Activated T-cell treated with anti-CD3 and anti-CD28 coated beads, Interleukin-2, amount 50 U/mL, for 4 hours (primary cell): ENCODE data around the gene FGF14. TPM values are rescaled to one million over a fixed set of nuclear protein-coding genes. Genes with fewer than 3 reads are reported as not detected.

Experiments
- ATAC-seq, 2 donors: fragments of 200-7000 bp; cut with Tn5 transposase; one replicate each; pipeline ENCODE4 v1.10.0; 2021
- DNase-seq: peaks from one replicate; pipeline ENCODE4 v3.0.0-alpha.2; 2020
- H3K27me3 Mint-ChIP-seq: one replicate; pipeline ENCODE4 v1.8.0; 2021; ENCODE audit warnings: low read depth, mixed read lengths
- H3K36me3 Mint-ChIP-seq: one replicate; pipeline ENCODE4 v1.8.0; 2022; ENCODE audit warnings: mixed read lengths; ENCODE audit not compliant: insufficient read depth
- H3K4me1 Mint-ChIP-seq: one replicate; pipeline ENCODE4 v1.8.0; 2021; ENCODE audit warnings: low read depth, mixed read lengths
- H3K4me3 Mint-ChIP-seq: one replicate; pipeline ENCODE4 v1.8.0; 2021; ENCODE audit warnings: mild to moderate bottlenecking, moderate library complexity, mixed read lengths
- H3K9me3 Mint-ChIP-seq: one replicate; pipeline ENCODE4 v1.8.0; 2021; ENCODE audit warnings: mixed read lengths
- total RNA-seq, 3 donors: library from RNA; stranded (reverse); gene quantifications; one replicate each; pipeline ENCODE4 v1.2.1, GENCODE V29; 2021

FGF14 gene
- total RNA-seq, 3 donors from 2014 or later = not detected

DNA sequence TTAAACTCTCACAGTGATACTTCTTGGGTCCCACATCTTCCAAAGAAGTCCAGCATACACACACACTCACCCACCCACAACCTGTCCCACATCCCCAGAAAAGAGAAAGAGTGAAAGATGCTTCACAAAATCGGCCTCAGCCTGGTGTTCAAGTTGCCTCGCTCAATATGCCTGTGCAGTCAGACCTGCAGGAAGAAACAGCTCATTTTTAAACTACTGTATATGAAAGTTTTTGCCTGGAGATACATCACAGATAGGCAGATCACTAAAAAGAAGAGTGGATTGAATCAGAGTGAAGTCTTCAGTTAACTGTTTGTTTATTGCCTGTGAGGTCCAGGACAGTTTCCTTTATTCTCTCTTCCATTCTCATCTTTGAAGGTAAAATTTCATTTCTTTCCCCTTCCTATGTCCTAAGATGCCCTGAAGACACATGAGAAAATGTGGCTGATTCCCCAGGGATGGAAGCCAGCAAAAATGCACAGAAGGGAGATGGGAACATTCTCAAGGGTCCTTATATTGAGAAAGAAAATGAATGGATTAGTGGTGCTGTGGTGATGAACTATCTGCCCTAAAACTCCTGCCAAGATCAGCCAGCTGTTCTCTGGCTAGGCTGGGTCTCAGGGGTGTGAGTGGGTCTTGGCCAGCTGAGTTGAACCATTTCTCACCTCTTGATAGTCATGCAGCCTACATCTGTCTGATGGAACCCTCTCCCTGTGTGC lies 690.4 kb downstream of the FGF14 start:
- Mint-ChIP-seq H3K4me3 (no peak overlapping the region), H3K36me3 (no peaks in the 10 kb centered on the region), H3K4me1 (peaks cover 7% of the 10 kb centered on the region), H3K27me3 (peaks cover 3% of the 10 kb centered on the region), H3K9me3 (no peaks in the 10 kb centered on the region)
- DNase-seq (no peak), ATAC-seq (no peak)

DNA sequence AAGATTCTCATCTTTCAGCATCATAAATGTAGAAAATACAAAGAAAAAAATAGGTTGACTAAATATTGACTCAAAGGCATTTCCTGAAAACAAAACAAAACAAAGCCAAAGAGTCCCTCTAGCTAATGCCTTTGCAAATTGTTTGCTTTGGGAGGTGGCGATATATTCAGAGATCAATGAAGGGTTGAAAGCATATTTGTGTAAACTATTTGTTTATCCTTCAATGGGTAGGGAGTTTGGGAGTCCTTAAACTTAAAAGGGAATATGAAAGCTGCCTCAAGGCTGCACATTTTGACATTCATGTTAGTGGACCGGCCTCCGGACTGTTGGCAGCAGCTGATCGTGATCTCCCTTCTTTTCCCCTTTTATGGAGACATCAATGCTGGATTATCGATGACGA lies 691.9 kb downstream of the FGF14 start:
- Mint-ChIP-seq H3K9me3 (no peaks in the 10 kb centered on the region), H3K4me3 (no peak overlapping the region), H3K36me3 (no peaks in the 10 kb centered on the region), H3K27me3 (no peaks in the 10 kb centered on the region), H3K4me1 (peaks cover 7% of the 10 kb centered on the region)
- ATAC-seq (no peak), DNase-seq (no peak)

DNA sequence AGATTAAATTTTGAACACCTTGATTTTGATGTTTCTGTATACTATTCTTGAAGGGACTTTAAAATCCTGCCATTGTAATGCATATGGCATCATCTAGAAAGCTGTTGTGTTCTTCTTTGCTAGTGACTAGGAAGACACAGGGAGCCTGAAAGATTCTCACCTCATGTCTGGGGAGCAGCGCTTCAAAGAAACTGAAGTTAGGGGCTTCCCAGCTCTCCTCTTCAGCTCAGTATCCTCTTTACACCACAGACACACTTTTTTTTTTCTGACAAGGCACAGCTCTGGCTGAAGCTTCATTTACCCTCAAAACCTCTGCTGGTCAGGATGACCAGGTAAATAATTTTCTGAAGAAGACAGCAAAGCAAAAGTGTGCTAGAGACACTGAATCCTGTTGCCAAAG lies 693.7 kb downstream of the FGF14 start:
- Mint-ChIP-seq H3K36me3 (no peaks in the 10 kb centered on the region), H3K4me3 (no peak overlapping the region)

DNA sequence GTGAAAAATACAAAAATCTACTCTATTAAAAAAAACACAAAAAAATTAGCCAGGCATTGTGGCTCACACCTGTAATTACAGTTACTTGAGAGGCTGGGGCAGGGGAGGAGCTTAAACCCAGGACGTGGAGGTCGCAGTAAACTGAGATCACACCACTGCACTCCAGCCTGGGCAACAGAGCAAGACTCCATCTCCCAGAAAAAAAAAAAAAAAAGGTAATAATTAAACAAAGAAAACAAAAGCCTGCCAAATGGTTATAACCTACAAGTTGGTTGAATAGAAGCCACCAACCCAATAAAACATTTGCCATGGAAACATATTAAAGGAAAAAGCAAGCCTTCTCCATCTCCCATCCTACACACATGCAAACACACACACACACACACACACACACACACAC lies 694.2 kb downstream of the FGF14 start:
- DNase-seq (no peak), ATAC-seq (no peak)
- Mint-ChIP-seq H3K27me3 (peaks cover 2% of the 10 kb centered on the region), H3K36me3 (no peaks in the 10 kb centered on the region), H3K4me3 (no peak overlapping the region), H3K4me1 (peaks cover 7% of the 10 kb centered on the region), H3K9me3 (no peaks in the 10 kb centered on the region)

More for the DNA sequence above, 693.7 kb downstream of the FGF14 start:
- ATAC-seq (no peak), DNase-seq (no peak)
- Mint-ChIP-seq H3K27me3 (peaks cover 2% of the 10 kb centered on the region), H3K4me1 (peaks cover 7% of the 10 kb centered on the region), H3K9me3 (no peaks in the 10 kb centered on the region)

DNA sequence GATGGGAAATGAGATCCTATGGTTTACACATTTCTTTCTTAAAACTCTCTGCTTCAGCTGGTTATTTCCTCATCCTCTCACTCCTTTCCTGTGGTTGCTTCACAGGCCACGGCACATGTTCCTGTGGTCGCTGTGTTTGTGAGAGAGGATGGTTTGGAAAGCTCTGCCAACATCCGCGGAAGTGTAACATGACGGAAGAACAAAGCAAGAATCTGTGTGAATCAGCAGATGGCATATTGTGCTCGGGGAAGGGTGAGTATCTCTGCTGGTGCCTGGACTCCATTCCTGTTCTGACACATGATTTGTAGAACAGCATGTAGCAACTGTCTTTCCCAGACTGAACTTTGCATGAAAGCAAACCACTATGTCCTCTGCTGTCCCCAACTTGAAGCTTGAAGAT lies 695.2 kb downstream of the FGF14 start:
- Mint-ChIP-seq H3K4me3 (no peak overlapping the region), H3K36me3 (no peaks in the 10 kb centered on the region), H3K27me3 (peaks cover 2% of the 10 kb centered on the region), H3K9me3 (no peaks in the 10 kb centered on the region), H3K4me1 (peaks cover 7% of the 10 kb centered on the region)
- DNase-seq = no peak
- ATAC-seq = peak in 1 of 2 donors; percentile 43

DNA sequence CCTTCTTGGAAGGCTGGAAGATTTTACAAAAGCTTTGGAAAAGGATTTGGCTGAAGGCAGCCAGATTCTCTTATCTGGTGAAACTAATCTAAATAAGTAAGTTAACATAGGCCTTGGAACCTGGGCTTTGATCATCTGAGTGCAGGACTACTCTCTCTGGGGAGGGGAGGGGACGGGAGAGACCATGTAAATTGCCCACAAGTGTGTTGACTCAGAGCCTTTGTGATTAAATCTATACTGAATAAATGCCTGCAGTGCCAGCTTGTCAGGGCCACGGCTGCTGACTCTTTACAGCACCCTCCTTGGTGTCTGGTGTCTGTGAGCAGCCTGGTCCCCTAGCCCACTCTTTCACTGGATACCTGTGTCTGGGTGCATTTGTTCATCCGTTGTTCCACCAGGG lies 698.0 kb downstream of the FGF14 start:
- peaks cover 7% of the 10 kb centered on the region for H3K4me1 Mint-ChIP-seq
- ATAC-seq = no peak
- no peak overlapping the region for H3K4me3 Mint-ChIP-seq
- H3K36me3 Mint-ChIP-seq = no peaks in the 10 kb centered on the region
- peaks cover 8% of the 10 kb centered on the region for H3K27me3 Mint-ChIP-seq
- H3K9me3 Mint-ChIP-seq = no peaks in the 10 kb centered on the region
- no peak for DNase-seq

DNA sequence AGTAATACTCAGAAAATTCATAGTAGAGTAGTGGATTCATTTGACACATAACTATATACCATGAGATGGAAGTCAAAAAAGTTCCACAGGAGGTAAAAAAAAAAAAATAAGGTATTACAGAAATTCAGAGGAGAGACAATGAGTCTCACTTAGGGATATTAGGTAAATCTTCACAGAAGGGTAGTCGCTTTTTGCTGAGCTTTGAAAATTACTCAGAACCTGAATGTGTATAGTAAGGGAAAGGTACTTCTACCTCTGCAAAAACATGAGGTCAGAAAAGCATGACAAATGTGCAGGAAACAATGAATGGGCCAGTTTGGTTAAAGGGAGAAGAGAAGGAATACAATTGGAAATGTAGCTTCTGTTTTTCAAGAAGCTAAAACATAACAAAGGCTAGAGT lies 698.8 kb downstream of the FGF14 start:
- no peak for ATAC-seq
- no peaks in the 10 kb centered on the region for H3K36me3 Mint-ChIP-seq
- H3K9me3 Mint-ChIP-seq = no peaks in the 10 kb centered on the region
- H3K4me3 Mint-ChIP-seq = no peak overlapping the region
- H3K4me1 Mint-ChIP-seq = peaks cover 7% of the 10 kb centered on the region
- peaks cover 8% of the 10 kb centered on the region for H3K27me3 Mint-ChIP-seq
- no peak for DNase-seq

DNA sequence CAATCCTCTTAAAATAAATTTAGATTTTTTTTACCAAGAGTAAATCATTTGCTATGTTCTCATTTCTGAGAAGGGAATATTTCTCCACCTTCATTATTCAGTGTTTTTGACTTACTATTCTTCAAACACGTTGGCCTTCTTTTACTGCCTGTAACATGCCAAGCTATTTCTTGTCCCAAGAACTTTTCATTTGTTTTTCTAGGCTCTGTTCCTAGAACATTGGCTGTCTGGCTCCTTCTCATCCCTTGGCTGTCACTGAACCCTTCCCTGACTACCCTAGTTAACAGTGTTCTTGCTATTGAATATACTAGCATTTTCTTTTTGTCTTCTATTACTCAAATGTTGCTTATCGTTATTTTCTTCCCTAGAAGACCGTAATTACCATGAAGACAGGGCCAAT lies 701.2 kb downstream of the FGF14 start:
- Mint-ChIP-seq H3K27me3 (peaks cover 8% of the 10 kb centered on the region), H3K4me3 (no peak overlapping the region), H3K36me3 (no peaks in the 10 kb centered on the region), H3K9me3 (no peaks in the 10 kb centered on the region), H3K4me1 (no peaks in the 10 kb centered on the region)
- ATAC-seq (no peak), DNase-seq (no peak)

DNA sequence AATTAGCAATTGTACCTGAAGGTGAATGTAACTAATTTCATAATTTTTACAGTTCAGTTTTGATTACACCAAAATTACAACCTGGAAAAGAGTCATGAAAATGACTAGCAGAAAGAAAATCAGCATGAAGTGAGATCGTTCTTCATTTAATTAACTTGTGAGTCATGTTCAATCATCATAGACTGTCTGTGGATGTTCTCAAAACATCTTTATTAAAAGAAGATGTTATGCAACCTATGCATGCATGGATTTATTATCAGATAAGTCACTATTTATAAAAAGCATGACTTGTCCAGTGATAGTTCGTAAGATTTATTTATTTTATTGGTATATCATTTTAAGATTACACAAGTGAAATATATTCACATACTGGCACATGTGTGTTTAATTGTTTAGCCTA lies 703.4 kb downstream of the FGF14 start:
- no peak for DNase-seq
- Mint-ChIP-seq H3K4me3 (no peak overlapping the region), H3K36me3 (no peaks in the 10 kb centered on the region), H3K27me3 (peaks cover 6% of the 10 kb centered on the region), H3K9me3 (no peaks in the 10 kb centered on the region), H3K4me1 (no peaks in the 10 kb centered on the region)
- ATAC-seq = no peak

DNA sequence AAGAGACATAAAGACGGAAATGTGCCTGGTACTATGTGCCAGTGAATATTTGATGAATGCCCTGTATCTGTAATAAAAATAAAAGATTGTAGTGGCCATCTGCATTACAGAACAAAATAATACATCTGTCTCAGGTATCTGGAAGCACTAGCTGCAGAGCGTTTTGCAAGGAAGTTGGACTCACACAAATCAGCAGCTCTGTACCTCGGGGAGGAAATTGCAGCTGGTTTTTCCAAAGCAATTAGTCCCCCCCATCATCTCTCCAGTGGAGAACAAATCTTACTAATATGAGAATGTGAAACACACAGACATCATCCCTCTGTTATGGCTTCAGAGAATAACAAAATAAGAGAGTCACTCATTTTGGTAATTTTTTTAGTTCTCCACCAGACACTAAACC lies 704.1 kb downstream of the FGF14 start:
- H3K4me3 Mint-ChIP-seq = no peak overlapping the region
- H3K9me3 Mint-ChIP-seq = no peaks in the 10 kb centered on the region
- H3K27me3 Mint-ChIP-seq = peaks cover 5% of the 10 kb centered on the region
- DNase-seq (no peak), ATAC-seq (no peak)
- H3K36me3 Mint-ChIP-seq = no peaks in the 10 kb centered on the region
- H3K4me1 Mint-ChIP-seq = no peaks in the 10 kb centered on the region

DNA sequence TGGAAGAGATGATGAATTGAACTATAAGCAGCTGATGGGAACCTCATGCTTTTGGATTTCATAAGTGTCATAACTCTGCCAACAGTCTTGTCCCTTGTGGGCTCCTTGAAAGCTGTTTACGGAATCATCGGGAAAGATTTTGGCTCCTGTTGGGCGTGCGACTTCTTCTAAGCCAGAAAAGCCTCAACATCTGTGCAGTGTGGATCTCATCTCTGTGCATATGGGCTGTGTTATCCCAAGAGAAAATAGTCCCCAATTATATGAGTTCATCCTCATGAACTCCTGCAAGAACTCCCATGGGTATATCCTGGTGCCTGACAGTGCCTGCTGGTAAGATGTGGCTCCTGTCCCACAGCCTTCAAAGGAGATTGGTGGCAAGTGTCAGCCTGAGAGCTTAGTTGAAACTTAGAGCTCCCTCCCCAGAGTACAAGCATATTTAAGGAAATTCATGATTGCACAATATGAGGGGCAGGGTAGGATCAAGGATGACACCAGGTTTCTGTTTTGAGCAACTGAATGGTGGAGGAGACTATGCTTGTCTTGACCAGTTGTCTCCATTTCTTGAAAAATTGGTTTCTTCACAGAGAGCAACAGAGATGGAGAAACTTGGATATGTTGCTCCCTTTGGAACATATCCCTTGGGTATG lies 705.9 kb downstream of the FGF14 start:
- peaks cover 5% of the 10 kb centered on the region for H3K27me3 Mint-ChIP-seq
- H3K36me3 Mint-ChIP-seq = no peaks in the 10 kb centered on the region
- no peak for DNase-seq
- H3K9me3 Mint-ChIP-seq = no peaks in the 10 kb centered on the region
- H3K4me1 Mint-ChIP-seq = no peaks in the 10 kb centered on the region
- H3K4me3 Mint-ChIP-seq = no peak overlapping the region
- ATAC-seq = no peak

DNA sequence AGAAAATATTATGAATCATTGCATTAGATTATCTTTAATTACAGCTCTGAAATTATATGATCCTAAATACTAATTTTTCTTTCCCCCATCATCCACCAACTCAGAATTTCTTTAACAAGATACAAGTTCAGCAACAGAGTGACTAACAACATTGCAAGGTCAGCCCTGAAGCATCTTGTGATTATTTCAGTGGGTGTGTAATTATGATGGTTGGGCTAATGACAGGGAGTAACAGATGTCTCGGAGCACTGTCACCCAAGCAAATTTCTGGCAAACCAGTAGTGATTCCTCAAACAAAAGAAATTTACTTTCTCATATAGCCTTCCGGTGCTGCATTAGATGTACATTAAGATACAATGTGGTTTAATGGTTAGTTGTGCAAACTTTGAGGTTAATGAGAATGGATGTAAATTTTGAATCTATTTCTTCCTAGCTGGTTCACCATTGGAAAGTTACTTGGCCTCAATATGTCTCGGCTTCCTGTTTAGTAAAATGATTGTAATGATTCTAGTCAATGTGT lies 710.4 kb downstream of the FGF14 start:
- H3K36me3 Mint-ChIP-seq = no peaks in the 10 kb centered on the region
- DNase-seq (no peak), ATAC-seq (no peak)
- peaks cover 18% of the 10 kb centered on the region for H3K27me3 Mint-ChIP-seq
- no peaks in the 10 kb centered on the region for H3K4me1 Mint-ChIP-seq
- H3K9me3 Mint-ChIP-seq = no peaks in the 10 kb centered on the region
- H3K4me3 Mint-ChIP-seq = no peak overlapping the region

DNA sequence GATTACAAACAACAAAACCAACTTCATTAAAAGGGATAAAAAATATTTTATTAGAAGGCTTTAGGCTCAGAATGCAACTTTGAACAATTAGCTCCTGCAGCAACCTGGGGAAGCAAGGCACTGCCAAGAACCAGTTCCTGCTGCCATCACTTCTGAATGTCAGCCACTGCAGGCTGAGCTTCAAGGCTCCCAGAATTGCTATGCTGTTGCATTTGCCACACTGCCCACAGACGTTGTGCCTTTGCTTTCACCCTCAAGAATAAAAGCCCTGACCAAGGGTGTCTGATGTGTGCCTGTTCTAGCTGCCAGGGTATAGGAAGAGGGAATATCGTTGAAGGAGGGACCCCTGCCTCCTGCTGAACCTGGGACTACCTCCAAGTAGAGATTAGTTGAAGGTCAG lies 711.0 kb downstream of the FGF14 start:
- Mint-ChIP-seq H3K4me1 (no peaks in the 10 kb centered on the region), H3K27me3 (peaks cover 18% of the 10 kb centered on the region), H3K4me3 (no peak overlapping the region), H3K9me3 (no peaks in the 10 kb centered on the region), H3K36me3 (no peaks in the 10 kb centered on the region)
- ATAC-seq (no peak), DNase-seq (no peak)

DNA sequence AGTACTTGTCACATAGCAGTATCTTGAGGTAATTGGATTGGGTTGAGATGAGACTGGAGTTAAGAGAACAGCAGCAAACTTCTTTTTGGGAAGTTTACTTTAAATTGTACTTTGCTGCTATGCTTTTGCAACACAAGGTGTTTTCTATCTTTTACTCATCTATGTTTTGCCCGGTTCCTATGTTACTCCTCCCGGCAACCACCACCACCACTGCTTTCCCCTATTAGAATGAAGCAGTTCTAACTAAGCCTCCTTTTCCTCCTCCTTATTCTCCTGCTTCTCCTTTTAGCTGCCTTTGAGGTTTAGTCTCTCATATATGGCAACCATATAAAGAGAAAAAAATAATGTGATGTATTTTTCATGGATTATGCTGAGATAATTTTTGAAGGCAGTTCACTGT lies 715.8 kb downstream of the FGF14 start:
- Mint-ChIP-seq H3K36me3 (no peaks in the 10 kb centered on the region), H3K4me1 (no peaks in the 10 kb centered on the region), H3K27me3 (peaks cover 26% of the 10 kb centered on the region), H3K9me3 (no peaks in the 10 kb centered on the region), H3K4me3 (no peak overlapping the region)
- DNase-seq = no peak
- no peak for ATAC-seq

DNA sequence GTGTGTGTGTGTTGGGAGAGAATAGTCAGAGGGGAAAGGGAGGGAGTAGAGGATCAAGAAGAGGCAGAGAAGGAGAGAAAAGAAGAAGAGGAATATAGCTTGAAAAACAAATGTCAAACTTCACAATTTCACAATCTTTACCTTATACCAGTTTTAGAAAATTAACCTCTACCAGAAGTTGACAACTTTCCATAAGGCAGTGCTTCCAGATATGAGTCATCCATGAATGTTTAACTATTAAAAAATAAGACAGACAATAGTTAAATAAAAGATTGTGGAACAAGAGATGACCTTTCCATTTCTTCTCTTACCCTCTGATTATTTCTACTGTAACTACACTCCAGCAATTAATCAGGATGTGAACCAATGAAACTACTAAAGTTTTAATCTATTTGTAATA lies 720.0 kb downstream of the FGF14 start:
- Mint-ChIP-seq H3K9me3 (no peaks in the 10 kb centered on the region), H3K27me3 (peaks cover 14% of the 10 kb centered on the region), H3K4me3 (no peak overlapping the region), H3K4me1 (no peaks in the 10 kb centered on the region), H3K36me3 (no peaks in the 10 kb centered on the region)
- ATAC-seq = no peak
- no peak for DNase-seq
